Gastroesophageal sphincter (tissue), 3 donors: Measurements from ENCODE around the gene MYOM1.

Source experiments
- CTCF ChIP-seq, 4 experiments: fragments of 200-600 bp in 2 of 4; fragments of 450-650 bp in 2 of 4; sonication (generic) in 1 of 4; IDR thresholded peaks; one replicate each; pipeline ENCODE4 v1.5.1; 2017 to 2019; ENCODE audit warnings: antibody characterized with exemption in 4 of 4, mild to moderate bottlenecking in 2 of 4, moderate library complexity in 2 of 4
- POLR2A ChIP-seq, 2 donors: fragments of 450-650 bp; IDR thresholded peaks; one replicate each; pipeline ENCODE4 v1.6.1; 2017; ENCODE audit warnings: antibody characterized with exemption in 2 of 2, mild to moderate bottlenecking in 2 of 2, moderate library complexity in 1 of 2

- TF ChIP-seq POLR2A (IDR thresholded peaks at IDR 0.05) (no peak), CTCF (IDR thresholded peaks at IDR 0.05) (no peak)
Observed at GRCh38 chr18:3234457-3234856, 14.7 kb upstream of the MYOM1 start.
